SK-N-MC (cell line): Measurements from ENCODE around the gene LRP5.
"Not testable (repeated sequence)": the region's sequence is repeated elsewhere in the genome, so short reads cannot be mapped to it uniquely, and the experiment has no call there.

ENCODE experiments used
- DNase-seq: peaks from one replicate; pipeline ENCODE4 v3.0.0-alpha.2; 2011; ENCODE audit warnings: low read depth, low spot score
- H3K27ac ChIP-seq: fragments of 200-600 bp; sonication (generic); 2 replicates; pipeline ENCODE4 v1.5.1; 2016; ENCODE audit warnings: mixed run types
- H3K36me3 ChIP-seq: fragments of 200-600 bp; sonication (generic); 2 replicates; pipeline ENCODE4 v1.6.1; 2017; ENCODE audit warnings: antibody characterized with exemption, low read length, mixed read lengths; ENCODE audit not compliant: insufficient read depth
- H3K4me3 ChIP-seq: fragments of 200-600 bp; sonication (generic); 2 replicates; pipeline ENCODE4 v1.5.1; 2016
- H3K9ac ChIP-seq: fragments of 200-600 bp; sonication (generic); 2 replicates; pipeline ENCODE4 v1.8.0; 2017; ENCODE audit warnings: mixed run types, mixed read lengths; ENCODE audit not compliant: insufficient read length
- H3K9me3 ChIP-seq: fragments of 200-600 bp; sonication (generic); 2 replicates; pipeline ENCODE4 v1.6.1; 2017; ENCODE audit warnings: low read depth, mild to moderate bottlenecking, antibody characterized with exemption, low read length, moderate library complexity, mixed read lengths
- EZH2 ChIP-seq: fragments of 200-600 bp; sonication (generic); IDR thresholded peaks from one replicate; pipeline ENCODE4 v1.6.1; 2017; ENCODE audit warnings: antibody characterized with exemption
- FOXP2 ChIP-seq: optimal IDR thresholded peaks from 2 replicates; pipeline ENCODE3; 2011; ENCODE audit warnings: mild to moderate bottlenecking, moderate library complexity; ENCODE audit not compliant: insufficient read depth; ENCODE audit errors: extremely low read length, control extremely low read depth
- POLR2AphosphoS5 ChIP-seq: IDR thresholded peaks from 2 replicates; pipeline ENCODE4 v1.6.1; 2012; ENCODE audit warnings: mild to moderate bottlenecking, low read depth, low read length, borderline replicate concordance

Gene LRP5

GRCh38 chr11:68457216-68457897, 145.0 kb downstream of the LRP5 start:
- DNase-seq = no peak
- Histone ChIP-seq H3K36me3 (0 out of 2 replicates have a peak, but pooled peaks cover under 1% of the 10 kb centered on the region), H3K4me3 (no peak overlapping the region), H3K9me3 (no peaks in the 10 kb centered on the region), H3K9ac (no peak overlapping the region), H3K27ac (no peak overlapping the region)
- TF ChIP-seq EZH2 (no peak), POLR2AphosphoS5 (no peak), FOXP2 (no peak)

- H3K4me3 ChIP-seq = no peak overlapping the region
- 0 out of 2 replicates have a peak, but pooled peaks cover 3% of the 10 kb centered on the region for H3K36me3 ChIP-seq
- no peak overlapping the region for H3K27ac ChIP-seq
- H3K9ac ChIP-seq = no peak overlapping the region
- DNase-seq = no peak
- TF ChIP-seq EZH2 = no peak
- no peak for TF ChIP-seq FOXP2
- no peak for TF ChIP-seq POLR2AphosphoS5
- H3K9me3 ChIP-seq = no peaks in the 10 kb centered on the region
Measured at GRCh38 chr11:68457898-68458249, 145.5 kb downstream of the LRP5 start.

- not testable (repeated sequence) for H3K4me3 ChIP-seq, H3K9ac ChIP-seq, H3K9me3 ChIP-seq, H3K36me3 ChIP-seq, H3K27ac ChIP-seq, DNase-seq
Measured at GRCh38 chr11:68458340-68458739, 145.9 kb downstream of the LRP5 start.

- H3K27ac ChIP-seq = peak overlapping the region; percentile 88
- DNase-seq = peak; percentile 98
- peaks cover 9% of the 10 kb centered on the region for H3K36me3 ChIP-seq
- peak overlapping the region; percentile 83 for H3K4me3 ChIP-seq
- no peak for TF ChIP-seq EZH2
- H3K9ac ChIP-seq = peak overlapping the region; percentile 83
- H3K9me3 ChIP-seq = no peaks in the 10 kb centered on the region
Measured at GRCh38 chr11:68459886-68460740, 147.7 kb downstream of the LRP5 start.

- peak within 1 kb of the TSS; percentile 88 for H3K27ac ChIP-seq
- DNase-seq = no peak
- no peaks in the 10 kb centered on the region for H3K9me3 ChIP-seq
Measured at GRCh38 chr11:68460741-68461574, 148.6 kb downstream of the LRP5 start, which contains the start of gene PPP6R3. Gene PPP6R3 (plus strand): TSS chr11:68460752. CDS start chr11:68537665, 76,913 bp downstream.

GRCh38 chr11:68461575-68461917, 149.2 kb downstream of the LRP5 start:
- Histone ChIP-seq H3K4me3 (peak overlapping the region; percentile 83), H3K36me3 (peaks cover 22% of the 10 kb centered on the region), H3K9ac (peak overlapping the region; percentile 83), H3K27ac (no peak overlapping the region), H3K9me3 (no peaks in the 10 kb centered on the region)
- no peak for DNase-seq
- no peak for TF ChIP-seq FOXP2
- no peak for TF ChIP-seq EZH2

More at GRCh38 chr11:68460741-68461574, 148.6 kb downstream of the LRP5 start, which contains the start of gene PPP6R3:
- TF ChIP-seq POLR2AphosphoS5 = peak; percentile 68
- TF ChIP-seq EZH2 = no peak
- TF ChIP-seq FOXP2 = no peak
- Histone ChIP-seq H3K4me3 (peak within 1 kb of the TSS; percentile 83), H3K9ac (peak within 1 kb of the TSS; percentile 83), H3K36me3 (peaks cover 18% of the 10 kb centered on the region)

GRCh38 chr11:68463714-68464113, 151.3 kb downstream of the LRP5 start:
- Histone ChIP-seq H3K36me3 (peaks cover 36% of the 10 kb centered on the region), H3K9ac (no peak overlapping the region), H3K27ac (no peak overlapping the region), H3K9me3 (no peaks in the 10 kb centered on the region), H3K4me3 (no peak overlapping the region)
- TF ChIP-seq EZH2 (no peak), POLR2AphosphoS5 (no peak), FOXP2 (no peak)
- DNase-seq = no peak

- H3K4me3 ChIP-seq = no peak overlapping the region
- no peak overlapping the region for H3K9ac ChIP-seq
- no peak overlapping the region for H3K27ac ChIP-seq
- no peak for DNase-seq
- no peaks in the 10 kb centered on the region for H3K9me3 ChIP-seq
- TF ChIP-seq POLR2AphosphoS5 (no peak), EZH2 (no peak), FOXP2 (no peak)
- peaks cover 68% of the 10 kb centered on the region for H3K36me3 ChIP-seq
Measured at GRCh38 chr11:68467201-68467834, 154.9 kb downstream of the LRP5 start.
